K562 (cell line): Measurements from ENCODE around the gene C1QTNF5.

Experiments used
- CTCF ChIP-seq, 3 experiments: IDR thresholded peaks in 2 of 3; conservative IDR thresholded peaks in 1 of 3; 2 replicates each; pipeline ENCODE4 v1.5.1; 2011 to 2012; ENCODE audit warnings: low read length in 3 of 3, mild to moderate bottlenecking in 3 of 3, control low read depth in 2 of 3, improper control_type of control experiment in 1 of 3, inconsistent platforms in 1 of 3, low read depth in 1 of 3, mixed read lengths in 1 of 3, moderate library complexity in 1 of 3; ENCODE audit not compliant: insufficient read depth in 2 of 3
- EP300 ChIP-seq: IDR thresholded peaks from 2 replicates; pipeline ENCODE4 v1.6.1; 2012; ENCODE audit warnings: low read length, improper control_type of control experiment
- ETV5 ChIP-seq: sonication (generic); formaldehyde crosslinking; IDR thresholded peaks from 2 replicates; pipeline ENCODE4 v1.4.0; 2020; ENCODE audit warnings: low read depth, mild to moderate bottlenecking, missing genetic modification reagents
- FUS ChIP-seq: fragments of 200-400 bp; formaldehyde crosslinking; optimal IDR thresholded peaks from 2 replicates; pipeline ENCODE3; 2017; ENCODE audit warnings: low read depth, low read length
- MNT ChIP-seq, 2 experiments: fragments of 450-650 bp; conservative IDR thresholded peaks; 2 replicates each; pipeline ENCODE4 v1.6.1; 2017; ENCODE audit warnings: mild to moderate bottlenecking in 2 of 2, moderate library complexity in 2 of 2
- ZNF175 ChIP-seq: fragments of 200-800 bp; sonication (Bioruptor generic); IDR thresholded peaks from 2 replicates; pipeline ENCODE4 v1.6.1; 2016; ENCODE audit warnings: low read depth, mild to moderate bottlenecking, missing genetic modification characterization, missing compliant biosample characterization
- TF ChIP-seq, protein P1 (sequence below): sonication (generic); formaldehyde crosslinking; IDR thresholded peaks from 2 replicates; pipeline ENCODE4 v1.9.0; 2022; ENCODE audit warnings: mild to moderate bottlenecking, missing genetic modification reagents

GRCh38 chr11:119309411-119309810 lies 31.3 kb downstream of the C1QTNF5 start:
- TF ChIP-seq MNT (conservative IDR thresholded peaks at IDR 0.05) (no peak), ZNF175 (CRISPR knock-in tag) (no peak), CTCF (IDR thresholded peaks at IDR 0.05 in 2 of 3, conservative IDR thresholded peaks at IDR 0.05 in 1 of 3; ENCODE audit: insufficient read depth in 2 of 3, low read depth in 1 of 3, low read length in 3 of 3) (no peak), ETV5 (no peak), FUS (no peak), EP300 (no peak)
- TF ChIP-seq, protein P1, sequence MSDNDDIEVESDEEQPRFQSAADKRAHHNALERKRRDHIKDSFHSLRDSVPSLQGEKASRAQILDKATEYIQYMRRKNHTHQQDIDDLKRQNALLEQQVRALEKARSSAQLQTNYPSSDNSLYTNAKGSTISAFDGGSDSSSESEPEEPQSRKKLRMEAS (CRISPR knock-in tag) = no peak
